Hepatocyte (in vitro differentiated cells): ENCODE data around the gene EXOC6B. TPM values are rescaled to one million over a fixed set of nuclear protein-coding genes. Genes with fewer than 3 reads are reported as not detected.

Experiments
- DNase-seq: peaks from one replicate; pipeline ENCODE4 v3.0.0-alpha.2; 2016; ENCODE audit warnings: low spot score
- H2AFZ ChIP-seq: fragments of 200-600 bp; sonication (generic); 2 replicates; pipeline ENCODE4 v1.6.0; 2016; ENCODE audit warnings: antibody characterized with exemption, mild to moderate bottlenecking
- H3K27ac ChIP-seq: fragments of 200-600 bp; sonication (generic); 2 replicates; pipeline ENCODE4 v1.5.1; 2016; ENCODE audit warnings: mild to moderate bottlenecking
- H3K27me3 ChIP-seq: fragments of 200-600 bp; sonication (generic); 2 replicates; pipeline ENCODE4 v1.6.1; 2016
- H3K36me3 ChIP-seq: fragments of 200-600 bp; sonication (generic); replicated peaks from 2 replicates; pipeline ENCODE4 v1.5.1; 2016; ENCODE audit warnings: low read depth; ENCODE audit not compliant: insufficient read depth
- H3K4me1 ChIP-seq: fragments of 200-600 bp; sonication (generic); 2 replicates; pipeline ENCODE4 v1.5.1; 2016; ENCODE audit warnings: mild to moderate bottlenecking, moderate library complexity; ENCODE audit not compliant: insufficient read depth
- H3K4me2 ChIP-seq: fragments of 200-600 bp; sonication (generic); 2 replicates; pipeline ENCODE4 v1.6.0; 2016
- H3K4me3 ChIP-seq: fragments of 200-600 bp; sonication (generic); 2 replicates; pipeline ENCODE4 v1.5.1; 2016; ENCODE audit warnings: mild to moderate bottlenecking
- H3K79me2 ChIP-seq: fragments of 200-600 bp; sonication (generic); 2 replicates; pipeline ENCODE4 v1.6.0; 2017; ENCODE audit warnings: mild to moderate bottlenecking
- H3K9me2 ChIP-seq: fragments of 200-600 bp; sonication (generic); replicated peaks from 2 replicates; pipeline ENCODE4 v1.6.0; 2017; ENCODE audit warnings: mild to moderate bottlenecking; ENCODE audit not compliant: insufficient read depth
- H3K9me3 ChIP-seq: fragments of 200-600 bp; sonication (generic); 2 replicates; pipeline ENCODE4 v1.5.1; 2016; ENCODE audit warnings: low read depth, mild to moderate bottlenecking
- H4K20me1 ChIP-seq: fragments of 200-600 bp; sonication (generic); 2 replicates; pipeline ENCODE4 v1.6.0; 2016; ENCODE audit warnings: mild to moderate bottlenecking; ENCODE audit not compliant: insufficient read depth, poor library complexity, severe bottlenecking
- EZH2 ChIP-seq: fragments of 200-600 bp; sonication (generic); IDR thresholded peaks from 2 replicates; pipeline ENCODE4 v1.6.1; 2016; ENCODE audit warnings: antibody characterized with exemption, mild to moderate bottlenecking, borderline replicate concordance
- EZH2phosphoT487 ChIP-seq: fragments of 200-600 bp; sonication (generic); IDR thresholded peaks from one replicate; pipeline ENCODE4 v1.6.1; 2018; ENCODE audit warnings: antibody characterized with exemption, mild to moderate bottlenecking, low read depth, moderate library complexity; ENCODE audit not compliant: unreplicated experiment, severe bottlenecking
- WGBS: methylation state at CpG from one replicate; pipeline ENCODE4 v1.1.6; 2016; ENCODE audit warnings: low lambda C conversion rate; ENCODE audit errors: missing lambda C conversion rate; 5-methylcytosine and 5-hydroxymethylcytosine counted together
- polyA plus RNA-seq: library from polyadenylated mRNA; unstranded; fragments of >200 nt; fragmentation: Nextera tagmentation; extraction: Ambion mirVana; gene quantifications from 2 replicates; pipeline ENCODE4 v1.2.1, GENCODE V29; 2016
- total RNA-seq: library from RNA; depleted of rRNA; stranded (reverse); fragments of >200 nt; gene quantifications from 2 replicates; pipeline ENCODE4 v1.2.3, GENCODE V29; 2014
- TF ChIP-seq, protein P1 (sequence below): fragments of 200-600 bp; sonication (generic); IDR thresholded peaks from 2 replicates; pipeline ENCODE4 v1.5.1; 2016; ENCODE audit warnings: antibody characterized with exemption, mild to moderate bottlenecking; ENCODE audit not compliant: poor library complexity

The EXOC6B gene
- total and polyA plus RNA-seq, 2 experiments from 2014 or later, result 11.8 to 36.2 TPM

DNA sequence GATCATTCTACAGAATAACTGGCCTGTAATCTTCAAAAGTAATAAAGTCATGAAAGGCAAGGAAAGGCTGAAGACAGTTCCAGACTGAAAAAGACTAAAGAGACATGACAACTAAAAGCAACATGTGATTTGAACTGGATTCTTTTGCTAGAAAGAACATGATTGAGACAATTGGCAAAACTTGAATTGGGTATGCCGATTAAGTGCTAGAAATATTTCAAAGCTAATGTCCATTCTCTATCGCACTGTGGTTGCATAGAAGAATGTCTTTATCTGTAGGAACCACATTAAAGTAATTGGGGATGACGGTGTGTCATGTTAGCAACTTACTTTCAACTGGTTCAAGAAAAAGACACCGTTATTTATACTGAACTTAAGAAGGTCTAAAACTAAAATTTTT lies 98.5 kb downstream of the EXOC6B start:
- Histone ChIP-seq H3K79me2 (peaks cover 6% of the 10 kb centered on the region), H3K4me1 (peaks cover 36% of the 10 kb centered on the region), H3K27me3 (no peaks in the 10 kb centered on the region), H3K36me3 (no peaks in the 10 kb centered on the region), H3K27ac (no peak overlapping the region), H2AFZ (no peak overlapping the region), H3K9me3 (no peaks in the 10 kb centered on the region), H3K4me3 (no peak overlapping the region), H3K4me2 (no peak overlapping the region), H3K9me2 (no peaks in the 10 kb centered on the region), H4K20me1 (no peaks in the 10 kb centered on the region)
- DNase-seq, result no peak
- 91% methylated on average over 4 of the region's 4 CpGs for WGBS
- TF ChIP-seq, protein P1, sequence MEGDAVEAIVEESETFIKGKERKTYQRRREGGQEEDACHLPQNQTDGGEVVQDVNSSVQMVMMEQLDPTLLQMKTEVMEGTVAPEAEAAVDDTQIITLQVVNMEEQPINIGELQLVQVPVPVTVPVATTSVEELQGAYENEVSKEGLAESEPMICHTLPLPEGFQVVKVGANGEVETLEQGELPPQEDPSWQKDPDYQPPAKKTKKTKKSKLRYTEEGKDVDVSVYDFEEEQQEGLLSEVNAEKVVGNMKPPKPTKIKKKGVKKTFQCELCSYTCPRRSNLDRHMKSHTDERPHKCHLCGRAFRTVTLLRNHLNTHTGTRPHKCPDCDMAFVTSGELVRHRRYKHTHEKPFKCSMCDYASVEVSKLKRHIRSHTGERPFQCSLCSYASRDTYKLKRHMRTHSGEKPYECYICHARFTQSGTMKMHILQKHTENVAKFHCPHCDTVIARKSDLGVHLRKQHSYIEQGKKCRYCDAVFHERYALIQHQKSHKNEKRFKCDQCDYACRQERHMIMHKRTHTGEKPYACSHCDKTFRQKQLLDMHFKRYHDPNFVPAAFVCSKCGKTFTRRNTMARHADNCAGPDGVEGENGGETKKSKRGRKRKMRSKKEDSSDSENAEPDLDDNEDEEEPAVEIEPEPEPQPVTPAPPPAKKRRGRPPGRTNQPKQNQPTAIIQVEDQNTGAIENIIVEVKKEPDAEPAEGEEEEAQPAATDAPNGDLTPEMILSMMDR, result no peak
- TF ChIP-seq EZH2phosphoT487, result no peak
- TF ChIP-seq EZH2, result no peak

DNA sequence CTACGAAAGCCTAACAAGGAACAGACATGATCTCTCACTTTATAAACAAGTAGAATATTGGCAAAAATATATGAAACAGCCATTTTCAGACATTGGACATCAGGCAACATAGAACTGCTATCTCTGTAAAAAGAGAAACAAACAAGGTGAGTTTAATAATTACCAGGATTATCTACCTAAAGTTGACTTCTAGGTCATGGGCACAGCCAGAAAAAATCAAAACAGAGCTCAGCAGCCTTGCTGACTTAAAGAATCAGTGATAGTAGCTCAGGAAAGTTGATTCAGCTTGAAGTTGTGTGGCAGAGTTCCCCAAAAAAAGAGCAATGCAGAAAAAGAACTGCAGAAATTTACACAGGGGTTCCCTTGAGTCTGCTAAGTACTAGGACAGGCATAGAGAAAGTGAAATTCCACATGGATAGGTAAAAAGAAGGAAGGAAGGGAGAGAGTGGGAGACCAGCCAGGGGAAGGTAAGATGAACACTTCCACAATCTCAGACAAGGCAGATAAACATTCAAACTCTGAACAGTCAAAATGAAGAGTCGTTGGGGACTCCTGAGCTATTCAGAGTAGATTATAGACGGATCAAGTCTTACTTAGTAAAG lies 102.0 kb downstream of the EXOC6B start:
- Histone ChIP-seq H3K36me3 (no peaks in the 10 kb centered on the region), H3K4me1 (peaks cover 56% of the 10 kb centered on the region), H3K4me2 (peak overlapping the region; percentile 67), H3K9me3 (no peaks in the 10 kb centered on the region), H4K20me1 (no peaks in the 10 kb centered on the region), H3K27ac (peak overlapping the region; percentile 58), H3K9me2 (no peaks in the 10 kb centered on the region), H3K4me3 (no peak overlapping the region), H2AFZ (no peak overlapping the region), H3K79me2 (peaks cover 10% of the 10 kb centered on the region), H3K27me3 (no peaks in the 10 kb centered on the region)
- no peak for DNase-seq
- WGBS, result 31% methylated on average over 3 of the region's 3 CpGs
- TF ChIP-seq, protein P1, result no peak
- TF ChIP-seq EZH2phosphoT487, result no peak
- TF ChIP-seq EZH2, result no peak

DNA sequence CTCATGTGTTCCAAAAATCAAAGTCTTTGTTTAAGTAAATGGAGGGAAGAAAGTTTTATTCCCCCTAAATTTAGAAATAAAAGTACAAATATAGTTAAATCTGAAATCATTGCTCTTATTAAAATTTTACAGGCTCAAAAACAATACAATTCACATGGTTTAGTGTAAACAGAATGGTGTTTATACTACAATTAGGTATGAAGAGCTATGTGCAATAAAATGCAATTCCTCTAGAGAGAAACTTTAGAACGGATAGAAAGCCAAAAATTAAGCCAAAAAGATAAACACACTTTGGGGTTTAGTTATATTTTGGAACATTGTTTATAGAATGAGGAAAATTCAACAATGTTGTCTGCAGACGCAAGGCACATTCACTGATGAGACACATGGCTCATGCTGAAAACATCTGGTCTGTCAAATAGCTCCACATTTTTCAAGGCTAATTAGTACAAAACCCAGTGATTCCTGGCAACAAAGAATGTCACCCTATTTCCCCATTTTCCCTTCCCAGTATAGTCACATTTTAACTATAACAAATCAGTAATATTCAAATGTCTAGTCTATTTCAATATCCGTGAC lies 103.3 kb downstream of the EXOC6B start:
- Histone ChIP-seq H3K4me3 (no peak overlapping the region), H3K36me3 (no peaks in the 10 kb centered on the region), H3K9me2 (no peaks in the 10 kb centered on the region), H3K4me2 (peak overlapping the region; percentile 67), H3K79me2 (peaks cover 5% of the 10 kb centered on the region), H2AFZ (no peak overlapping the region), H3K9me3 (no peaks in the 10 kb centered on the region), H3K27ac (peak overlapping the region; percentile 58), H4K20me1 (no peaks in the 10 kb centered on the region), H3K27me3 (no peaks in the 10 kb centered on the region), H3K4me1 (peaks cover 61% of the 10 kb centered on the region)
- WGBS, result 31% methylated on average over 3 of the region's 3 CpGs
- TF ChIP-seq EZH2 (no peak), EZH2phosphoT487 (peak; percentile 76)
- TF ChIP-seq, protein P1, result no peak
- DNase-seq, result no peak
